ENCODE measurements around the gene GABRA5. TPM values are rescaled to one million over a fixed set of nuclear protein-coding genes. Genes with fewer than 3 reads are reported as not detected.
A peak's percentile ranks its signal among the peaks of the same experiment; 100 is the strongest.
"Not testable (repeated sequence)": the region's sequence is repeated elsewhere in the genome, so short reads cannot be mapped to it uniquely, and the experiment has no call there.

GABRA5 gene
- total RNA-seq, 1 donor from 2014 or later, result 0.54 TPM

- Mint-ChIP-seq H3K9me3 (peaks cover 13% of the 10 kb centered on the region), H3K27ac (ENCODE audit: unreplicated experiment) (no peak overlapping the region), H3K27me3 (ENCODE audit: low read depth) (peaks cover 2% of the 10 kb centered on the region), H3K4me3 (no peak overlapping the region), H3K4me1 (peaks cover 7% of the 10 kb centered on the region), H3K36me3 (ENCODE audit: low read depth) (no peaks in the 10 kb centered on the region)
- no peak for DNase-seq (ENCODE audit: low read depth, low spot score)
- TF ChIP-seq, protein P1, sequence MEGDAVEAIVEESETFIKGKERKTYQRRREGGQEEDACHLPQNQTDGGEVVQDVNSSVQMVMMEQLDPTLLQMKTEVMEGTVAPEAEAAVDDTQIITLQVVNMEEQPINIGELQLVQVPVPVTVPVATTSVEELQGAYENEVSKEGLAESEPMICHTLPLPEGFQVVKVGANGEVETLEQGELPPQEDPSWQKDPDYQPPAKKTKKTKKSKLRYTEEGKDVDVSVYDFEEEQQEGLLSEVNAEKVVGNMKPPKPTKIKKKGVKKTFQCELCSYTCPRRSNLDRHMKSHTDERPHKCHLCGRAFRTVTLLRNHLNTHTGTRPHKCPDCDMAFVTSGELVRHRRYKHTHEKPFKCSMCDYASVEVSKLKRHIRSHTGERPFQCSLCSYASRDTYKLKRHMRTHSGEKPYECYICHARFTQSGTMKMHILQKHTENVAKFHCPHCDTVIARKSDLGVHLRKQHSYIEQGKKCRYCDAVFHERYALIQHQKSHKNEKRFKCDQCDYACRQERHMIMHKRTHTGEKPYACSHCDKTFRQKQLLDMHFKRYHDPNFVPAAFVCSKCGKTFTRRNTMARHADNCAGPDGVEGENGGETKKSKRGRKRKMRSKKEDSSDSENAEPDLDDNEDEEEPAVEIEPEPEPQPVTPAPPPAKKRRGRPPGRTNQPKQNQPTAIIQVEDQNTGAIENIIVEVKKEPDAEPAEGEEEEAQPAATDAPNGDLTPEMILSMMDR (conservative IDR thresholded peaks at IDR 0.05), result no peak
Observed at GRCh38 chr15:26894181-26894580, 27.3 kb downstream of the GABRA5 start.

GRCh38 chr15:26895346-26895745, 28.5 kb downstream of the GABRA5 start:
- not testable (repeated sequence) for DNase-seq (ENCODE audit: low read depth, low spot score); H3K4me1 Mint-ChIP-seq; H3K27me3 Mint-ChIP-seq (ENCODE audit: low read depth); H3K27ac Mint-ChIP-seq (ENCODE audit: unreplicated experiment); H3K4me3 Mint-ChIP-seq; H3K36me3 Mint-ChIP-seq (ENCODE audit: low read depth)
- H3K9me3 Mint-ChIP-seq, result peaks cover 13% of the 10 kb centered on the region

DNA sequence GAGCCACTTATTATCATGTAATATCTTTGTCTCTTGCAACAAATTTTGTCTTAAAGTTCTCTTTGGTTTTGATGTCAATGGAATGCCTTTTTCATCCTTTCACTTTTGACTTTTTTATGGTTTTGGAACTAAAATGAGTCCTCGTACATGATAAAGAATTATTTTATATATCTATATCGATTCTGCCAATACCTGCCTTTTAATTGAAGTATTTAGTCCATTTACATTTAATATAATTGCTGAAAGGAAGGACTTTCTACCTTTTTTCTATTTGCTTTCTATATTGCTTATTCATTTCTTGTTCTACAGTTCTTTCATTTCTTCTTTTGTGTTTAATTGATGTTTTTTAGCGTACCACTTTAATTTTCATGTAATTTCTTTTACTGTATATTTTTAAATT, 32.8 kb downstream of the GABRA5 start:
- H3K9me3 Mint-ChIP-seq, result peaks cover 7% of the 10 kb centered on the region
- TF ChIP-seq, protein P1 (conservative IDR thresholded peaks at IDR 0.05), result no peak
- DNase-seq (ENCODE audit: low read depth, low spot score), result no peak

GRCh38 chr15:26901041-26901440, 34.2 kb downstream of the GABRA5 start:
- Mint-ChIP-seq H3K9me3 (peaks cover 9% of the 10 kb centered on the region), H3K4me1 (no peaks in the 10 kb centered on the region), H3K36me3 (ENCODE audit: low read depth) (peaks cover 13% of the 10 kb centered on the region), H3K27ac (ENCODE audit: unreplicated experiment) (no peak overlapping the region), H3K27me3 (ENCODE audit: low read depth) (no peaks in the 10 kb centered on the region), H3K4me3 (no peak overlapping the region)
- TF ChIP-seq, protein P1 (conservative IDR thresholded peaks at IDR 0.05), result no peak
- DNase-seq (ENCODE audit: low read depth, low spot score), result no peak

More for the DNA sequence above, 32.8 kb downstream of the GABRA5 start:
- Mint-ChIP-seq H3K36me3 (ENCODE audit: low read depth) (peaks cover 6% of the 10 kb centered on the region), H3K4me3 (no peak overlapping the region), H3K27ac (ENCODE audit: unreplicated experiment) (no peak overlapping the region), H3K4me1 (no peaks in the 10 kb centered on the region), H3K27me3 (ENCODE audit: low read depth) (no peaks in the 10 kb centered on the region)

DNA sequence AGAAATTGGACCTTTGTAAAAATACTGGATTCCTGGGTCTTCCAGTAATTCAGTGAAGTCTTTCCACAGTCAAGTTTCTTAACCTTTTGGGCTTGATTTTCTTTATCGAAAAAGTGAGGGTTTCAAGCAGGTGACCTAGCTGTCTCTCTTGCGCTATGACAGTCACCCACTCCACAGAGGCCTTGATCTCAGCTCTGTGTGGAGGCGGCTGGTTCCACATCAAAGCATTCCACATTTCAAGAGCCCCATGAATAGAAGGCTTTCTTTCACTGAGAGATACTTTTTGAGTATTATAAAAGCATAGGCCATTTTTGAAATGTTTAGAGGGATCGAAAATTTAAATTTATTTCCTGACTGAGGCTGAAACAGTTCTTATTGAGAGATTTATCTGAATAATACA, 43.9 kb downstream of the GABRA5 start:
- TF ChIP-seq, protein P1 (conservative IDR thresholded peaks at IDR 0.05), result no peak
- Mint-ChIP-seq H3K36me3 (ENCODE audit: low read depth) (peaks cover 7% of the 10 kb centered on the region), H3K27ac (ENCODE audit: unreplicated experiment) (no peak overlapping the region), H3K4me3 (peak overlapping the region; percentile 25), H3K9me3 (peaks cover 3% of the 10 kb centered on the region), H3K27me3 (ENCODE audit: low read depth) (no peaks in the 10 kb centered on the region), H3K4me1 (peaks cover 10% of the 10 kb centered on the region)
- DNase-seq (ENCODE audit: low read depth, low spot score), result no peak

- Mint-ChIP-seq H3K9me3 (peaks cover 15% of the 10 kb centered on the region), H3K36me3 (ENCODE audit: low read depth) (peaks cover 9% of the 10 kb centered on the region), H3K4me1 (no peaks in the 10 kb centered on the region), H3K27me3 (ENCODE audit: low read depth) (peaks cover 2% of the 10 kb centered on the region), H3K4me3 (no peak overlapping the region), H3K27ac (ENCODE audit: unreplicated experiment) (no peak overlapping the region)
- DNase-seq (ENCODE audit: low read depth, low spot score), result no peak
- TF ChIP-seq, protein P1 (conservative IDR thresholded peaks at IDR 0.05), result no peak
Observed at GRCh38 chr15:26921433-26921832, 54.6 kb downstream of the GABRA5 start.

All from neural crest cell (in vitro differentiated cells).